Hepatocyte (in vitro differentiated cells): Measurements from ENCODE around the gene ANO5. TPM values are rescaled to one million over a fixed set of nuclear protein-coding genes. Genes with fewer than 3 reads are reported as not detected.

ENCODE experiments used
- DNase-seq: peaks from one replicate; pipeline ENCODE4 v3.0.0-alpha.2; 2016; ENCODE audit warnings: low spot score
- H2AFZ ChIP-seq: fragments of 200-600 bp; sonication (generic); 2 replicates; pipeline ENCODE4 v1.6.0; 2016; ENCODE audit warnings: antibody characterized with exemption, mild to moderate bottlenecking
- H3K27ac ChIP-seq: fragments of 200-600 bp; sonication (generic); 2 replicates; pipeline ENCODE4 v1.5.1; 2016; ENCODE audit warnings: mild to moderate bottlenecking
- H3K27me3 ChIP-seq: fragments of 200-600 bp; sonication (generic); 2 replicates; pipeline ENCODE4 v1.6.1; 2016
- H3K36me3 ChIP-seq: fragments of 200-600 bp; sonication (generic); replicated peaks from 2 replicates; pipeline ENCODE4 v1.5.1; 2016; ENCODE audit warnings: low read depth; ENCODE audit not compliant: insufficient read depth
- H3K4me1 ChIP-seq: fragments of 200-600 bp; sonication (generic); 2 replicates; pipeline ENCODE4 v1.5.1; 2016; ENCODE audit warnings: mild to moderate bottlenecking, moderate library complexity; ENCODE audit not compliant: insufficient read depth
- H3K4me2 ChIP-seq: fragments of 200-600 bp; sonication (generic); 2 replicates; pipeline ENCODE4 v1.6.0; 2016
- H3K4me3 ChIP-seq: fragments of 200-600 bp; sonication (generic); 2 replicates; pipeline ENCODE4 v1.5.1; 2016; ENCODE audit warnings: mild to moderate bottlenecking
- H3K79me2 ChIP-seq: fragments of 200-600 bp; sonication (generic); 2 replicates; pipeline ENCODE4 v1.6.0; 2017; ENCODE audit warnings: mild to moderate bottlenecking
- H3K9me2 ChIP-seq: fragments of 200-600 bp; sonication (generic); replicated peaks from 2 replicates; pipeline ENCODE4 v1.6.0; 2017; ENCODE audit warnings: mild to moderate bottlenecking; ENCODE audit not compliant: insufficient read depth
- H3K9me3 ChIP-seq: fragments of 200-600 bp; sonication (generic); 2 replicates; pipeline ENCODE4 v1.5.1; 2016; ENCODE audit warnings: low read depth, mild to moderate bottlenecking
- H4K20me1 ChIP-seq: fragments of 200-600 bp; sonication (generic); 2 replicates; pipeline ENCODE4 v1.6.0; 2016; ENCODE audit warnings: mild to moderate bottlenecking; ENCODE audit not compliant: insufficient read depth, poor library complexity, severe bottlenecking
- CTCF ChIP-seq: fragments of 200-600 bp; sonication (generic); IDR thresholded peaks from 2 replicates; pipeline ENCODE4 v1.5.1; 2016; ENCODE audit warnings: antibody characterized with exemption, mild to moderate bottlenecking; ENCODE audit not compliant: poor library complexity
- EZH2 ChIP-seq: fragments of 200-600 bp; sonication (generic); IDR thresholded peaks from 2 replicates; pipeline ENCODE4 v1.6.1; 2016; ENCODE audit warnings: antibody characterized with exemption, mild to moderate bottlenecking, borderline replicate concordance
- EZH2phosphoT487 ChIP-seq: fragments of 200-600 bp; sonication (generic); IDR thresholded peaks from one replicate; pipeline ENCODE4 v1.6.1; 2018; ENCODE audit warnings: antibody characterized with exemption, mild to moderate bottlenecking, low read depth, moderate library complexity; ENCODE audit not compliant: unreplicated experiment, severe bottlenecking
- WGBS: methylation state at CpG from one replicate; pipeline ENCODE4 v1.1.6; 2016; ENCODE audit warnings: low lambda C conversion rate; ENCODE audit errors: missing lambda C conversion rate; 5-methylcytosine and 5-hydroxymethylcytosine counted together
- polyA plus RNA-seq: library from polyadenylated mRNA; unstranded; fragments of >200 nt; fragmentation: Nextera tagmentation; extraction: Ambion mirVana; gene quantifications from 2 replicates; pipeline ENCODE4 v1.2.1, GENCODE V29; 2016
- total RNA-seq: library from RNA; depleted of rRNA; stranded (reverse); fragments of >200 nt; gene quantifications from 2 replicates; pipeline ENCODE4 v1.2.3, GENCODE V29; 2014

ANO5 gene
- total and polyA plus RNA-seq, 2 experiments from 2014 or later = 2.6 to 8.0 TPM

- Histone ChIP-seq H3K27ac (no peak overlapping the region), H3K79me2 (no peaks in the 10 kb centered on the region), H3K9me2 (no peaks in the 10 kb centered on the region), H4K20me1 (no peaks in the 10 kb centered on the region), H3K27me3 (no peaks in the 10 kb centered on the region), H3K9me3 (no peaks in the 10 kb centered on the region), H3K4me2 (no peak overlapping the region), H3K4me1 (no peaks in the 10 kb centered on the region), H2AFZ (no peak overlapping the region), H3K4me3 (no peak overlapping the region), H3K36me3 (no peaks in the 10 kb centered on the region)
- TF ChIP-seq EZH2 (no peak), CTCF (no peak), EZH2phosphoT487 (no peak)
- no peak for DNase-seq
- 88% methylated on average over 7 of the region's 7 CpGs for WGBS
Observed at GRCh38 chr11:22190827-22191463, 1.9 kb upstream of the ANO5 start.

GRCh38 chr11:22192289-22192641, 620 bp upstream of the ANO5 start:
- DNase-seq = peak; percentile 52
- Histone ChIP-seq H3K9me3 (no peaks in the 10 kb centered on the region), H3K9me2 (no peaks in the 10 kb centered on the region), H4K20me1 (no peaks in the 10 kb centered on the region), H3K4me3 (peak overlapping the region; percentile 91), H2AFZ (peak overlapping the region; percentile 99), H3K4me1 (no peaks in the 10 kb centered on the region), H3K36me3 (no peaks in the 10 kb centered on the region), H3K27me3 (no peaks in the 10 kb centered on the region), H3K27ac (peak overlapping the region; percentile 81), H3K79me2 (no peaks in the 10 kb centered on the region), H3K4me2 (peak overlapping the region; percentile 96)
- TF ChIP-seq EZH2phosphoT487 (no peak), EZH2 (no peak), CTCF (peak; percentile 34)
- 2% methylated on average over 7 of the region's 7 CpGs for WGBS

- H3K27ac ChIP-seq = peak overlapping the region; percentile 33
- no peaks in the 10 kb centered on the region for H3K27me3 ChIP-seq
- no peaks in the 10 kb centered on the region for H3K36me3 ChIP-seq
- H3K9me2 ChIP-seq = no peaks in the 10 kb centered on the region
- peak overlapping the region; percentile 91 for H3K4me3 ChIP-seq
- no peaks in the 10 kb centered on the region for H3K4me1 ChIP-seq
- H3K9me3 ChIP-seq = no peaks in the 10 kb centered on the region
- H4K20me1 ChIP-seq = no peaks in the 10 kb centered on the region
- H2AFZ ChIP-seq = peak overlapping the region; percentile 99
- 3% methylated on average over 39 of the region's 39 CpGs for WGBS
- H3K4me2 ChIP-seq = peak overlapping the region; percentile 96
- no peak for TF ChIP-seq EZH2phosphoT487
- no peak for TF ChIP-seq CTCF
- no peak for TF ChIP-seq EZH2
- no peaks in the 10 kb centered on the region for H3K79me2 ChIP-seq
- DNase-seq = peak; percentile 50
Observed at GRCh38 chr11:22193348-22194051, 615 bp downstream of the ANO5 start.
